Fibroblast of gingiva (primary cell): ENCODE measurements around the gene NANOGP8.
"Not testable (repeated sequence)": the region's sequence is repeated elsewhere in the genome, so short reads cannot be mapped to it uniquely, and the experiment has no call there.

Experiments
- DNase-seq: peaks from one replicate; pipeline ENCODE4 v3.0.0-alpha.2; 2011; ENCODE audit warnings: low read depth

Gene NANOGP8

GRCh38 chr15:35092846-35093245 lies 7.8 kb upstream of the NANOGP8 start:
- DNase-seq = no peak

DNA sequence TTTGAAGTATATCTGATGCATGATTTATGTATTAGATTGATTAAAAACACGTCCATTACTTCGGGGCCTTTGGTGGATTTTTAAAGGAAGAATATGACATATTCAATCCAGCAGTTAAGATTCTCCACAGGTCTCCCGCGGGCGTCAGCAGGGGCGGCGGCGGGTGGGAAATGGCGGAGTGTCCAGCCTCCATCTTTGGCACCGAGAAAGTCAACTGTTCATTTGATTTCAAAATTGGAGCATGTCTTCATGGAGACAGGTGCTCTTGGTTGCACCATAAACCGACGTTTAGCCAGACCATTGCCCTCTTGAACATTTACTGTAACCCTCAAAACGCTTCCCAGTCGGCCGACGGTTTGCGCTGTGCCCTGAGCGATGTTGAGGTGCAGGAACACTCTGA lies 7.2 kb upstream of the NANOGP8 start:
- no peak for DNase-seq

GRCh38 chr15:35090104-35090807 lies 5.2 kb upstream of the NANOGP8 start:
- no peak for DNase-seq

DNA sequence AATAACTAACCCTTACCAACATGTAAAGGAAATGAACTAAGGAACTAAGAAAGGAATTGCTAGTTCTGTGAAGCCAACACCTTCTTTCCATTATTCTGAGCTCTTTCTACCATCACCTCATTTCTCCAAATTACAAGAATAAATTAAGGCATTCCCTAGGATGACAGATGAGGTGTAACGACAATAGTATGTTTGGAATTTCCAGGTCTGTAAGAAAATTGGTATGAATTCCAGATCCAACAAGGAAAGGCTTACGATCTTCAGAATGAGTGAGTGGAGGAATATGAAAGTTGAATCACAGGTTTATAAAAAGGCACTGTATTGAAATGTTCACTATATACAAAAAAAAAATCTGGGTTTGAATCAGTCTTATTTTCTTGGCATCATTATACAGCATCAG lies 4.5 kb upstream of the NANOGP8 start:
- DNase-seq = no peak

- DNase-seq = no peak
Measured at GRCh38 chr15:35088329-35088728, 3.2 kb upstream of the NANOGP8 start.

DNA sequence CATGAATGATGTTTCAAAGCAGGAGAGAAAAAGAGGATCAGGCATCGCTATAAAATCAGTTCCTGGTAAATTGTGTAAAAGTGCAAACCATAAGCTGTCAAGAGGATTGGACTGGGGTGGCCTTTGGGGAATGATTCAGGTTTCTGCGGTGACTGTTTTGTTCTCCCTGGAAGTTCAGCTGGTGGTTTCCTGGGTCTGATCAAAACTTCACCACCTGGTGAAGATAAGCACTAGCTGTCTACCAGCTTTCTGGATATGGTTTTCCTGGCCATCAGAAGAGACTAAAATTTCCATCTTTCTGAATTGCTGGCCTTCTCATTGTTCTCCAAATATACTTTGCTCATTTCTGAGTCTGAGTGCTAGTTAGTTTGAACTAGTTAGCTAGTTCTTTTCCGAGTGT lies 2.7 kb upstream of the NANOGP8 start:
- no peak for DNase-seq

- not testable (repeated sequence) for DNase-seq
Measured at GRCh38 chr15:35082371-35083348, 2.4 kb downstream of the NANOGP8 start.

GRCh38 chr15:35081626-35082365 lies 3.3 kb downstream of the NANOGP8 start:
- DNase-seq = not testable (repeated sequence)

DNA sequence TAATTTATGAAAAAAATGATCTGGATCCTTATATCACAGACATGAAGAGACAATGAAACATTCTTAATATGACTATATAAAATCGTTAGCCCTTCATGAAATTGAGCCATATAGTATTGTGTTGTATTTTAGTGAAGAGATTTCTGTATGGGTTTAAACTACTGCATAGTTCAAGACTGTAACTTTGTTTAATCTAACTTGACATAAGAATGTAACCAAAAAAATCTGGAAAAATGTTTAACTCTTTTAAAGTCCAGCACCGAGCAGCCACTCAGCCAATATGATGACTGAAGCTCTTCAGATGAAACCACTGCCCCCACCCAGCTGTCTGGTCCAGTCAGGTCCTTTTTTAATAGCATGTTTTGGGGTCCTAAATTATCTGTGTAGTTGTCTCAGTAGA lies 4.9 kb downstream of the NANOGP8 start:
- no peak for DNase-seq

GRCh38 chr15:35078221-35078915 lies 6.7 kb downstream of the NANOGP8 start:
- DNase-seq = peak; percentile 64

DNA sequence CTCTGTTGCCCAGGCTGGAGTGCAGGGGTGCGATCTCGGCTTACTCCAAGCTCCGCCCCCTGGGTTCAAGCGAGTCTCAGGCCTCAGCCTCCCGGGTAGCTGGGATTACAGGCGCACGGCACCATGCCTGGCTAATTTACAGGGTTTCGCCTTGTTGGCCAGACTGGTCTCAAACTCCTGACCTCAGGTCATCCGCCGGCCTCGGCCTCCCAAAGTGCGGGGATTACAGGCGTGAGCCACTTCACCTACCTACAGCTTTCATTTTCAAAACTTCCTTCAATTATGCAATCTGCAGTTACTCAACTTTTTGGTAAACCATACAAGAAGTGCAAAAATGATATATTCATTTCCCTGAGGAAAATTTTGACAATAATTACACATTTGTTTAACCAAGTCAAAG lies 14.0 kb downstream of the NANOGP8 start:
- no peak for DNase-seq

GRCh38 chr15:35068846-35069475 lies 16.1 kb downstream of the NANOGP8 start:
- DNase-seq = no peak

DNA sequence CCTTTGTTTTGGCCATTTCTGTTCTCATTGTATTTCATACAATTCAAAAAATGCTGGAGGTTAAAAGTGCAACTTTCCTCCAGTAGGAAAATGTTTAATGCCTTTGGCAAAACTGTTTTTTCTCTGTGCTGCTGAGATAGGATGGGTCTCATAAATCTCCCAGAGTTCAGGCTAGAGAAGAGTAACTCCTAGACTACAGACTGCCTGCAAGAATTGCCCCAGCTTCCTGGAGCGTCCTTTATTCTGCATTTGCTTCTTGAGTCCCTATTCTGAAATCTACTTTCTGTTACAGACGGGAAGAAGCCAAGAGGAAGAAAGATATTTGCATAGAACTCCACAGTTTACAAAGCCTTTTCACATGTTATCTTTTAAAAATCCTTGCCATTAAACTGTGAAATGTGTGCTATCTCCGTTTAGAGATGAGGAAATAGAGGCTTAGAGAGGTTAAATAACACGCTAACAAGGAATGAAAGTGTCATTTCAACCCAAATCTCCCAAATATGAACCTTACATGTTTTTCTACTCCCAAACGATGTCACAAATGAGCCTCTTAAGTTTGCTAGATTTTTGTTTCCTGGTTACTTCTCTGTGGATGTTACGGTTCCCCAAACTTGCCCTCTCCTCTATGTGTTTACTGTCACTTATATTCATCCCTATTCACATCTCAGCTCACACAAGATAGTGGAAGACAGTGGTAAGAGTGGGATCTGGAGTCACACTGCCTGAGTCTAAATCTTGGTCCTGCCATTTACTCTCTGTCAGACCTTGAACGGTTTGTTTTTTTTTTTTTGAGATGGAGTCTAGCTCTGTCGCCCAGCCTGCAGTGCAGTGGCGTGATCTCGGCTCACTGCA lies 17.4 kb downstream of the NANOGP8 start:
- DNase-seq = no peak

DNA sequence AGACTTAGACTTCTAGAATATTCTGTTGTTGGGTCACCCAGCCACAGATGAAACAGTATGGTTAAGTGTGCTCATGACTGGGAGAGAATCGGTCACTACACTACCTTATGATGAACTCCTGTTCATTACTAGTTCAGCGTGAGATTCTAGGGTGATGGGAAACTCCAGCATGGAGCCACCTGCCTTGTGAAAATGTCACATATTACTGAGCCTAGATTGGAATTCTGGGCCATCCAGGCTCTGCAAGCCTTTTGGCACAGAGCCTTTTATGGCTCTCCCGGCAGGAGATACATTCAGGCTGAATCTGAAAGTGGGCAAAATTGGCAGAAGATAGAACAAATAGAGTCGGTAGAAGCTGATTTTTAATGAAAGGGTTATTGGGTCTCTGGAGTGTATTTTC lies 19.0 kb downstream of the NANOGP8 start:
- DNase-seq = no peak

DNA sequence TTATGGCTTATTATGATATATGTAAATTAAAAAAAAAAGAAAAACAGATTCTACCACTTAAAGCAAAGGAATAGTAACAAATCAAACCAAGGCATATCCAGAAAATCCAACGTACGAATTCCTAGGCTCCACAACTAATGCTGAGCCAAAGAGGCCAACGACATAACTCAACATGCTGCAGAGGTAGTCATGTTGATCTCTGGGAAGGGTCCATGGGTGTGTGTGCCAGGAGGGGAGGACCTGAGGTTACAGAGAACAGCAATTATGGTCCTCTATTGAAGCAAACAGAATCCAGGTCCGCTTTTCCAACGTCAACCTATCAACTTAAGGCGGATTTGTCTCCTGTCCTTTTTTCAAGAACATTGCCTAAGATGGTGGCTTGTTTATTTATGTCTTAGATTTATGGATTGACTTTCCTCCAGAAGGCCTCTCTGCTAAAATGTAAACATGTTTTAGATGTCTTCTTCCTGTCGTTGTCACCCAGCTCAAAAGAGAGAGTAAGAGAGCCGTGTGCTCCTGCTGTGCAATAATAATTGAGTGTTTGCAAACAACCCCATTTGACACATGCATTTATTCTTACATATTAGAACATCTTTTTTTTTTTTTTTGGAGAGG lies 20.4 kb downstream of the NANOGP8 start:
- no peak for DNase-seq

- no peak for DNase-seq
Measured at GRCh38 chr15:35062738-35063099, 22.4 kb downstream of the NANOGP8 start.

- no peak for DNase-seq
Measured at GRCh38 chr15:35061825-35062737, 23.0 kb downstream of the NANOGP8 start.

- peak; percentile 24 for DNase-seq
Measured at GRCh38 chr15:35061161-35061824, 23.8 kb downstream of the NANOGP8 start.
